Duodenal mucosa (tissue), 2 donors: ENCODE results near the gene COBL.

Source experiments
- H3K27ac ChIP-seq: one replicate; pipeline ENCODE4 v1.7.0; 2013; ENCODE audit warnings: low read depth, low read length
- H3K27me3 ChIP-seq, 2 donors: one replicate each; pipeline ENCODE4 v1.7.0; 2013; ENCODE audit warnings: low read length in 2 of 2, control low read depth in 1 of 2; ENCODE audit not compliant: insufficient read depth in 2 of 2, control insufficient read depth in 1 of 2
- H3K36me3 ChIP-seq, 2 donors: one replicate each; pipeline ENCODE4 v1.7.0; 2013; ENCODE audit warnings: low read length in 2 of 2, control low read depth in 1 of 2; ENCODE audit not compliant: insufficient read depth in 2 of 2, control insufficient read depth in 1 of 2
- H3K4me1 ChIP-seq, 2 donors: one replicate each; pipeline ENCODE4 v1.7.0; 2013; ENCODE audit warnings: low read length in 2 of 2, control low read depth in 1 of 2; ENCODE audit not compliant: insufficient read depth in 2 of 2, control insufficient read depth in 1 of 2
- H3K4me3 ChIP-seq, 2 donors: one replicate each; pipeline ENCODE4 v1.7.0; 2013; ENCODE audit warnings: low read length in 2 of 2, low read depth in 1 of 2
- H3K9ac ChIP-seq, 2 donors: one replicate each; pipeline ENCODE4 v1.7.0; 2013; ENCODE audit warnings: low read length in 2 of 2, low read depth in 1 of 2
- H3K9me3 ChIP-seq, 2 donors: one replicate each; pipeline ENCODE4 v1.7.0; 2013; ENCODE audit warnings: low read length in 2 of 2, control low read depth in 1 of 2; ENCODE audit not compliant: control insufficient read depth in 1 of 2

Gene COBL

GRCh38 chr7:51175992-51176388, 140.6 kb downstream of the COBL start:
- Histone ChIP-seq H3K27me3 (no peaks in the 10 kb centered on the region), H3K36me3 (no peaks in the 10 kb centered on the region), H3K27ac (no peak overlapping the region), H3K4me3 (no peak overlapping the region), H3K9ac (no peak overlapping the region), H3K4me1 (no peaks in the 10 kb centered on the region), H3K9me3 (no peaks in the 10 kb centered on the region)

- no peaks in the 10 kb centered on the region for H3K9me3 ChIP-seq
- H3K4me1 ChIP-seq, result no peaks in the 10 kb centered on the region
Measured at GRCh38 chr7:51175316-51175991, 141.2 kb downstream of the COBL start.

GRCh38 chr7:51165337-51165736, 151.3 kb downstream of the COBL start:
- no peak overlapping the region for H3K27ac ChIP-seq
- no peaks in the 10 kb centered on the region for H3K36me3 ChIP-seq
- H3K4me1 ChIP-seq, result no peaks in the 10 kb centered on the region
- no peaks in the 10 kb centered on the region for H3K27me3 ChIP-seq
- no peaks in the 10 kb centered on the region for H3K9me3 ChIP-seq
- H3K4me3 ChIP-seq, result no peak overlapping the region
- no peak overlapping the region for H3K9ac ChIP-seq

More at GRCh38 chr7:51175316-51175991, 141.2 kb downstream of the COBL start:
- Histone ChIP-seq H3K36me3 (no peaks in the 10 kb centered on the region), H3K27ac (no peak overlapping the region), H3K9ac (no peak overlapping the region), H3K27me3 (no peaks in the 10 kb centered on the region), H3K4me3 (no peak overlapping the region)

GRCh38 chr7:51162724-51163329, 153.8 kb downstream of the COBL start:
- Histone ChIP-seq H3K4me3 (no peak overlapping the region), H3K4me1 (no peaks in the 10 kb centered on the region), H3K9me3 (no peaks in the 10 kb centered on the region), H3K9ac (no peak overlapping the region), H3K27ac (no peak overlapping the region), H3K27me3 (no peaks in the 10 kb centered on the region), H3K36me3 (peaks cover 0 to 3% of the 10 kb centered on the region in 2 donors)

- H3K9ac ChIP-seq, result no peak overlapping the region
- no peak overlapping the region for H3K4me3 ChIP-seq
- H3K27me3 ChIP-seq, result no peaks in the 10 kb centered on the region
- no peak overlapping the region for H3K27ac ChIP-seq
- no peaks in the 10 kb centered on the region for H3K9me3 ChIP-seq
- H3K4me1 ChIP-seq, result no peaks in the 10 kb centered on the region
- peaks cover 0 to 3% of the 10 kb centered on the region in 2 donors for H3K36me3 ChIP-seq
Measured at GRCh38 chr7:51161937-51162336, 154.7 kb downstream of the COBL start.

- Histone ChIP-seq H3K27me3 (no peaks in the 10 kb centered on the region), H3K36me3 (peaks cover 0 to 3% of the 10 kb centered on the region in 2 donors), H3K4me3 (no peak overlapping the region), H3K9ac (no peak overlapping the region), H3K9me3 (no peaks in the 10 kb centered on the region), H3K27ac (no peak overlapping the region), H3K4me1 (no peaks in the 10 kb centered on the region)
Measured at GRCh38 chr7:51160990-51161615, 155.5 kb downstream of the COBL start.

GRCh38 chr7:51160411-51160810, 156.2 kb downstream of the COBL start:
- no peak overlapping the region for H3K9ac ChIP-seq
- H3K4me3 ChIP-seq, result no peak overlapping the region
- H3K27ac ChIP-seq, result no peak overlapping the region
- peaks cover 0 to 3% of the 10 kb centered on the region in 2 donors for H3K36me3 ChIP-seq
- no peaks in the 10 kb centered on the region for H3K4me1 ChIP-seq
- no peaks in the 10 kb centered on the region for H3K9me3 ChIP-seq
- H3K27me3 ChIP-seq, result no peaks in the 10 kb centered on the region

GRCh38 chr7:51158742-51159445, 157.7 kb downstream of the COBL start:
- Histone ChIP-seq H3K4me1 (no peaks in the 10 kb centered on the region), H3K36me3 (peaks cover 0 to 3% of the 10 kb centered on the region in 2 donors), H3K4me3 (no peak overlapping the region), H3K9me3 (no peaks in the 10 kb centered on the region), H3K27ac (no peak overlapping the region), H3K27me3 (no peaks in the 10 kb centered on the region), H3K9ac (no peak overlapping the region)

- no peak overlapping the region for H3K9ac ChIP-seq
- no peaks in the 10 kb centered on the region for H3K9me3 ChIP-seq
- no peak overlapping the region for H3K4me3 ChIP-seq
- peaks cover 0 to 3% of the 10 kb centered on the region in 2 donors for H3K36me3 ChIP-seq
- no peaks in the 10 kb centered on the region for H3K4me1 ChIP-seq
- H3K27me3 ChIP-seq, result no peaks in the 10 kb centered on the region
- H3K27ac ChIP-seq, result no peak overlapping the region
Measured at GRCh38 chr7:51158211-51158610, 158.4 kb downstream of the COBL start.

GRCh38 chr7:51154201-51154600, 162.4 kb downstream of the COBL start:
- Histone ChIP-seq H3K36me3 (peaks cover 0 to 3% of the 10 kb centered on the region in 2 donors), H3K9me3 (peaks cover 0 to under 1% of the 10 kb centered on the region in 2 donors), H3K27me3 (no peaks in the 10 kb centered on the region), H3K9ac (no peak overlapping the region), H3K4me1 (peaks cover 0 to 14% of the 10 kb centered on the region in 2 donors), H3K4me3 (no peak overlapping the region), H3K27ac (no peak overlapping the region)
